HG02678 (cell line): ENCODE data around the gene GRIN2A.

Experiments used
- ATAC-seq: cut with Tn5 transposase; IDR thresholded peaks from one replicate; pipeline ENCODE4 v1.9.1; 2021; ENCODE audit warnings: mild to moderate bottlenecking, moderate library complexity; ENCODE audit not compliant: unreplicated experiment

GRIN2A gene

GRCh38 chr16:9836118-9836736 lies 346.0 kb downstream of the GRIN2A start:
- no peak for ATAC-seq

GRCh38 chr16:9827062-9827752 lies 355.0 kb downstream of the GRIN2A start:
- no peak for ATAC-seq

- no peak for ATAC-seq
Observed at GRCh38 chr16:9826656-9827055, 355.6 kb downstream of the GRIN2A start.

DNA sequence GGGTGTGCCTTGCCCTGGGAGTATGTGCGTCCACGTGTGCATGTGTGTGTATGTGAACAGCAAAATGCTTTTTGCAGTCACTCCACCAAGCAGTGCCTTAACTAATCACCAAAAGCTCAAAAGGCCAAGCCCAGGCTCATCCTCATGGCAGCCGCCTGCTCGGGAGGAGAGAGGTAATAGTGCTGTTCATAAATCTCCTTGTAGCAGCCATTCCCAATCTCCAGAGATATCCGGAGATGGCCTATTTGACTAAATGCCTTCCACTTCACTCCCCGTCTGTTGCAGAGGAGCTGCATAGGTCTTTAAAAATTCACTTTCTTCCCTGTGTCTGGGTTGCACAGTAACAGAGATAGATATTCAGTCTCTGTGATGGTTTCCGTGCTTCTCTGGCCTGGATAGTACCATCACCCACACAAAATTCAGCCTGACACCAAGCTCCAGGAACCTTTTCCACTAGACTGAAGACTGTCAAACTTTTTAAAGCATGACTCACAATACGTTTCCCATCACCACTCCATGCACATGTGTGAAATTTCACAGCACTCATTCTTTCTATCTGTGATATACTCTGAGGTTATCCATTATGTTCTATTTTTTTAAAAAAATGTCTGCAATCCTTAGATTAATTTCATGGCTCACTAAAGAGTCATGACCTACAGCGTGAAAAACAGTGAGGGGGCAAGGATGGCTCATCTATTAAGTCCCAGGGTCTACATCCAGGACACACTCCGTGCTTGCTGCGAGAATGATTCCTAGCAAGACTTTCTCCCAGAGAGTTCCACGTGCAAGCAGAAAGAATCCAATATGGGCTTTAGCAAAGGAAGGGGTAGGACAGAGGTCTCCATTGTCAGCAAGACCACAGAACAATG lies 357.8 kb downstream of the GRIN2A start:
- no peak for ATAC-seq

- ATAC-seq: no peak
Observed at GRCh38 chr16:9823510-9823909, 358.7 kb downstream of the GRIN2A start.

DNA sequence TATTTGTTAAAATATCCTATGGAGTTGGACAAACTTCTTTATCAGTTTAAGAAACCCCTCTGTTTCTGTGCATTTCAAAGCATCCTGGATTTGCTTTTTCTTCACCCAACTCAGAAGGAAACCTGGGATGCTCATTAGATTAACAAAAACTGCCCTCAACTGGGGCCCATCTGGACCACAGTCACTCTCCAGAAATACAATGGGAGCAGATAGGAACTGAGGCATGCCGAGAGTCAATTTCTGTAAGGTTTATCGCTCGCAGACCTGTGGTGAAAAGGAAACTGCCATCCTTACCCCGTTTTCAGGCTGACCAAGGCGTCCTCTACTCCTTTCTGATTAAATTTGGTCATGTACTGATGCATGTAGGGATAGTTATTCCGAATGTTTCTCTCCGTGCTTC lies 360.3 kb downstream of the GRIN2A start:
- ATAC-seq: no peak

- ATAC-seq: no peak
Observed at GRCh38 chr16:9821331-9821730, 360.9 kb downstream of the GRIN2A start.

- no peak for ATAC-seq
Observed at GRCh38 chr16:9820476-9821246, 361.6 kb downstream of the GRIN2A start.

DNA sequence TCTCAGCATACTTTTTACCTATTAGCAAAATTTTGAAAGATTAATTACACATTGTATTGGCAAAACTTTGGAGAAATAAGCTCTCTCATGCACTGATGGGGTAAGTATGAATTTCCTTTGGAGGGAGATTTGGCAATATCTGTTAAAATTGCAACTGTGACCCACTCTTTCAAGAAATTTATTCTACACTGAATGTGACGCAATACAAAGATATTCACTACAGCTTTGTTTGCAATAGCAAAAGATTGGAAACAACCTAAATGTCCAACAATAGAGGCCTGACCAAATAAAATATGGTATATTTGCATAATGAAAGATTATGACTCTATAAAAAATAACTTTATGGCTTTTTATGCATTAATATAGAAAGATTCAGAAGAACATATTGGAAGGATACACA lies 363.5 kb downstream of the GRIN2A start:
- ATAC-seq: no peak

DNA sequence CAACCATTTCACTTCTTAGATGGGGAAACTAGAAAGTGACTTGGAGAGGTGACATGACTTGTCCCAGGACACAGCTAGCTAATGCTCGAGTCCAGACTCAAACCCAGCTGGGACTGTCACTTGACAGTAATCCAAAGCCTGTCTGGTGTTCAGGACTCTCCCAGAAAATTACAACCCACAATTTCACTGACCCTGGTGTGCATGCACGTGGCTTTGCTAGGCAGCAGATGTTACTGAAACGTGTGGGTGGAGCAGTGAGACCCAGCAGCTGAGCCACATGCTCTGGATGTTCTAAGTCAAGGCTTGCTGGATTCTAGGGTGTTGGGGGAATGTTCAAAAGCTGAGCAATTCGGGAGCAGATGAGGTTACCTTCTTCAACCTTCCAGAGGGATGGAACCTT lies 364.6 kb downstream of the GRIN2A start:
- no peak for ATAC-seq

DNA sequence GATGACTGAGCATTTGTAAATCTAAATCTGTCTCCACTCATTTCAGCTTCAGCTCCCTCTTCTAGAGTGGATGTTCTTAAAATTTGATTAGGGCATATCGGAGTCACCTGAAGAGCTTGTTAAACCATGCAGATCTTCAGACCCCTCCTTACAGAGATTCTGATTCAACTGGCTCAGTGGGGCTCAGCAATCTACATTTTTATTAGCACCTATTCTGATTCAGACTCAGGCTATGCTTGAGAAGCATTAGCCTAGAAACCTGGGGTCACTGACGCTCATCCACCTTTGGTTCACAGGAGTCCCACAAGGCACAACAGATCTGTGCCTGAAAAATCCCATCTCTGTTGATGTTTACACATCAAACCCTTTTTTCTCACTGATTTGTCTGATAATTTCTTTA lies 365.6 kb downstream of the GRIN2A start:
- no peak for ATAC-seq

- ATAC-seq: no peak
Observed at GRCh38 chr16:9813665-9814064, 368.6 kb downstream of the GRIN2A start.

- no peak for ATAC-seq
Observed at GRCh38 chr16:9808210-9808609, 374.0 kb downstream of the GRIN2A start.

DNA sequence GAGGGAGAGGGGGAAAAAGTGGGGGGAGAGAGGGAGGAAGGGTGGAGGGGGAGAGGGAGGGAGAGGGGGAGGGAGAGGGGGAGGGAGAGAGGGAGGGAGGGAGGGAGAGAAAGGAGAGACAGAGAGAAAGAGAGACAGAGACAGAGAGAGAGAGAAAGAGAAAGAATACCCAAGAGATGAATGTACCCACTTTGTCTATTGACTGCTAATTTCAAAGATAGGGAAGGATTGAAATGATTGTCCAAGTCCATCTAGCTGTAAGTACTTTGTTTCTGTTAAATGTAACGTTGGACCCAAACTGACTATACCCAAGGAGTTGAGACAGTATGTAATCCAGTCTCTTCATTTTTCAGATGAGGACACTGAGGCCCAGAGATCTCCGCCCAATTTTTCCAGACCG lies 374.9 kb downstream of the GRIN2A start:
- no peak for ATAC-seq

DNA sequence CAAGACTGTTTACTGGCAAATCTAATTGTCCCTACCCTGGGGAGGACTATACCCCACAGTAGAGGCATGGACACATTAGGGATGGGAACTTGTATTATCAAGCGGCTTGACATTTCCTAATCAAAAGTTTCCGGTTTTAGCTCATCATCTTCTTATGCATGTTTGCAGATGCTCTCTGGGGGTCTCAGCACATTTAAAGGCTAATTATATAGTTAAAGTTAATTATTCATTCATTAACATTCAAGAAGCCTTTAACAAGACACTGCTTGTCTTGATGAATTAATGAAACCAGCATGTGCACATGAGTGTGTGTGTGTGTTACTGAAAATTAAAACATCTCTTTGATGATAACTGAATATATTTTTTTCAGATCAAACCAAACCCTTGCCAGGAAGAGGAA lies 377.1 kb downstream of the GRIN2A start:
- no peak for ATAC-seq

GRCh38 chr16:9802160-9802559 lies 380.1 kb downstream of the GRIN2A start:
- ATAC-seq: no peak

DNA sequence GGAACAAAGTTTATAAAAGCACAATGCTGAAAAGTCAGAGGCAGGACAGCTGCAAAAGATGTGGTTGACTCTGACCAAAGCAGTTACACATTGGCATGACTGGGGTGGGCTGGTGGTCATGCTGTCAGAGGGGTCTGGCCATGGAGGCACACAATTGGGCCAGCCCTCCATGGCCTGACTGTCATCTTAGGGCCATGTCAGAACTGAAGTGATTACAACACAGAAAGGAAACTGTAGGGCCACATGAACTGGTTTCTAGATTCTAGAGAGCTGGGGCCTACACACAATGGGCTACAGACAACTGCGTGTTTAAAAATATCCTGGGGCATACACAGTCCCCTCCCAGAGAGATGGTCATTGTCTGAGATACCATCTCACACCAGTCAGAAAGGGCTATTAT lies 380.6 kb downstream of the GRIN2A start:
- ATAC-seq: no peak

DNA sequence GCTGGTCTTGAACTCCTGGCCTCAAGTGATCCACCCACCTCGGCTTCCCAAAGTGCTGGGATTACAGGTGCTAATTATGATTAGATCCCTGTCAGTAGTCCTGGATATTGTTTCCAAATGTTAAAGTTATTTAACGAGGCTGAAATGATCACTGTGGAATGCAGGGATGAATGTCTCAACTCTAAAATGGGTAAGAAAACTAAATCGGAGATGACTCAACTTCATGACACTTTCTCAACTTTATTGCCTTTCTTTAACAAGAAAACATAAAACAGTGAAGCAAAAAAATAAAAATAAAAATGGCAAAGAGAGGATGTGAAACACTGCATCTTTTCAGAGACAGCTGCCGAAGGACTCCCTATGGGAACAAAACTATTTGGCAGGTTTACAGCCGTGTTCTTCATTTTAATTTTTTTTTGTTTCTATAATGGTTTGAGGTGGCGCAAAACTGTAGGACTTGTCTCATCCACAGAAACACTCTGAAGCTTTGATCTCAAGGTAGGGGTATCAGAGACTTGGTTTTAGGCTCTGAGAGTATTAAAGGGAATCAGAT lies 382.0 kb downstream of the GRIN2A start:
- ATAC-seq: no peak

- no peak for ATAC-seq
Observed at GRCh38 chr16:9798952-9799580, 383.2 kb downstream of the GRIN2A start.

DNA sequence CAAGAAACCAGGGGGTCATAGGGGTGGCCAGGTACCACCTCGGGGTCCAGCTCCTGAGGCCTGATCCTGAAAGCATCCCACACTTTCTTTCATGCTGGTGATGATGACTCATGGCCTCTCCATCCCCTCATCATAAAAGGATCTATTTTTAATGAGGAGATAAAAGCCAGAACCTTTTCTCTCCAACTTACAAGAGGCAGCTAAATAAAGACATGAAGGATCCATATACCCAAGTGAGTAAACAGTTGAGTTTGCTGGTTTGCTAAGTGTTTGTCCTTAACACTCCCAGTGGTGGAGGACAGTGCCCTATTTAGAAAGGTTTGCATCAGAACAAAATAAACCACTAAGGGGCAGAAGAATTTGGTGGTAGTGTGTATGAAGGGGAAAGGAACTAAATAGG lies 383.8 kb downstream of the GRIN2A start:
- ATAC-seq: no peak
